Mesothelial cell of epicardium (in vitro differentiated cells): ENCODE data around the gene LRSAM1. TPM values are rescaled to one million over a fixed set of nuclear protein-coding genes. Genes with fewer than 3 reads are reported as not detected.

Experiments
- DNase-seq, 2 experiments: peaks; one replicate each; pipeline ENCODE4 v3.0.0; 2021; ENCODE audit warnings: low spot score in 2 of 2; ENCODE audit not compliant: unreplicated experiment in 2 of 2
- H3K27ac Mint-ChIP-seq: 2 replicates; pipeline ENCODE4 v1.8.0; 2021; ENCODE audit warnings: mixed read lengths
- H3K27me3 Mint-ChIP-seq: 2 replicates; pipeline ENCODE4 v1.8.0; 2021; ENCODE audit warnings: low read depth, mixed read lengths
- H3K36me3 Mint-ChIP-seq: 2 replicates; pipeline ENCODE4 v1.8.0; 2021; ENCODE audit warnings: mixed read lengths
- H3K4me1 Mint-ChIP-seq: 2 replicates; pipeline ENCODE4 v1.8.0; 2021; ENCODE audit warnings: mixed read lengths
- H3K4me3 Mint-ChIP-seq: 2 replicates; pipeline ENCODE4 v1.8.0; 2021; ENCODE audit warnings: mild to moderate bottlenecking, moderate library complexity, mixed read lengths
- H3K9me3 Mint-ChIP-seq: 2 replicates; pipeline ENCODE4 v1.8.0; 2021; ENCODE audit warnings: mixed read lengths
- total RNA-seq: library from RNA; stranded (reverse); gene quantifications from 3 replicates; pipeline ENCODE4 v1.2.1, GENCODE V29; 2021
- TF ChIP-seq, protein P1 (sequence below): fragments of 200-600 bp; sonication (generic); IDR thresholded peaks from one replicate; pipeline ENCODE4 v1.5.0; 2021; ENCODE audit warnings: antibody characterized with exemption; ENCODE audit not compliant: unreplicated experiment

Gene LRSAM1
- total RNA-seq, 1 donor from 2014 or later, result 27.4 TPM

DNA sequence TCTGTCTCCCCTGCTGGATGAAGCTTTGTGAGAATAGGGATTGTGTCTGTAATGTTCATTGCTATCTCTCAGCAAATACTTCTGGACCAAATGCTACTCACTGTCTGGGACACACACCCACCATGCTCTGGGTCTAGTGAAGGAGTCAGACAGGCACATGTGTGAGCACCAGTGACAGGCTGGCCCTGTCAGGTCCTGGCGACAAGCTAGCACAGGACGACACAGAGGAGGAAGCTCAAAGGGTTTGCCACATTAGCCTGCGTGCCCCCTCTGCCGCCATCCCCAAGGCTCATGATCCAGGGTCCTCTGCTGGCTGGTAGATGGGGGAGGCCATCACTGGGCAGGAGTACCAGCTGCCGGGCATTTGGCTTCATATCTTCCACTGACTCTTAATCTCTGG lies 23.3 kb downstream of the LRSAM1 start:
- Mint-ChIP-seq H3K36me3 (peaks cover 18% of the 10 kb centered on the region), H3K27ac (no peak overlapping the region), H3K4me1 (no peaks in the 10 kb centered on the region), H3K27me3 (no peaks in the 10 kb centered on the region), H3K9me3 (peaks cover 6% of the 10 kb centered on the region), H3K4me3 (no peak overlapping the region)
- DNase-seq, result no peak
- TF ChIP-seq, protein P1, sequence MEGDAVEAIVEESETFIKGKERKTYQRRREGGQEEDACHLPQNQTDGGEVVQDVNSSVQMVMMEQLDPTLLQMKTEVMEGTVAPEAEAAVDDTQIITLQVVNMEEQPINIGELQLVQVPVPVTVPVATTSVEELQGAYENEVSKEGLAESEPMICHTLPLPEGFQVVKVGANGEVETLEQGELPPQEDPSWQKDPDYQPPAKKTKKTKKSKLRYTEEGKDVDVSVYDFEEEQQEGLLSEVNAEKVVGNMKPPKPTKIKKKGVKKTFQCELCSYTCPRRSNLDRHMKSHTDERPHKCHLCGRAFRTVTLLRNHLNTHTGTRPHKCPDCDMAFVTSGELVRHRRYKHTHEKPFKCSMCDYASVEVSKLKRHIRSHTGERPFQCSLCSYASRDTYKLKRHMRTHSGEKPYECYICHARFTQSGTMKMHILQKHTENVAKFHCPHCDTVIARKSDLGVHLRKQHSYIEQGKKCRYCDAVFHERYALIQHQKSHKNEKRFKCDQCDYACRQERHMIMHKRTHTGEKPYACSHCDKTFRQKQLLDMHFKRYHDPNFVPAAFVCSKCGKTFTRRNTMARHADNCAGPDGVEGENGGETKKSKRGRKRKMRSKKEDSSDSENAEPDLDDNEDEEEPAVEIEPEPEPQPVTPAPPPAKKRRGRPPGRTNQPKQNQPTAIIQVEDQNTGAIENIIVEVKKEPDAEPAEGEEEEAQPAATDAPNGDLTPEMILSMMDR, result no peak

GRCh38 chr9:127479507-127480081 lies 28.3 kb downstream of the LRSAM1 start:
- Mint-ChIP-seq H3K36me3 (peaks cover 21% of the 10 kb centered on the region), H3K4me3 (no peak overlapping the region), H3K4me1 (no peaks in the 10 kb centered on the region), H3K27ac (no peak overlapping the region), H3K9me3 (no peaks in the 10 kb centered on the region), H3K27me3 (no peaks in the 10 kb centered on the region)
- DNase-seq, result no peak
- TF ChIP-seq, protein P1, result no peak

DNA sequence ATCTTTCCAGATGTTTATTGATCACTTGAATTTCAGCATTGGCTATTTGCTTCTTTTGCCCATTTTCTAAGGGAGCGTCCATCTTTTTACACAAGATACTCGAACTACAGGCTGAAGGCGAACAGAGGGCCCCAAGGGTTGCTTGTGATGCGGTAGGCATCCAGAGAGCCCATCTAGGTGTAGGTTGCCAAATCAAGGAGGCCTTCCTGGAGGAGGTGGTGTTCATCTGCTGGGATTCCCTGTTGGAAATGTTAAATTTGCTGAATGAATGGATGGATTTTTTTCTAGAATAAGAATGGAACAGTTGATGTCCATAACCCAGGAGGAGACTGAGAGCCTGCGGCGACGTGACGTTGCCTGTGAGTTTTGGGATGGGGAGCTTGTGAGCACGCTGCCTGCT lies 31.4 kb downstream of the LRSAM1 start:
- H3K4me3 Mint-ChIP-seq, result no peak overlapping the region
- TF ChIP-seq, protein P1, result no peak
- H3K9me3 Mint-ChIP-seq, result no peaks in the 10 kb centered on the region
- peaks cover 21% of the 10 kb centered on the region for H3K36me3 Mint-ChIP-seq
- no peak overlapping the region for H3K27ac Mint-ChIP-seq
- H3K27me3 Mint-ChIP-seq, result no peaks in the 10 kb centered on the region
- H3K4me1 Mint-ChIP-seq, result no peaks in the 10 kb centered on the region
- no peak for DNase-seq

DNA sequence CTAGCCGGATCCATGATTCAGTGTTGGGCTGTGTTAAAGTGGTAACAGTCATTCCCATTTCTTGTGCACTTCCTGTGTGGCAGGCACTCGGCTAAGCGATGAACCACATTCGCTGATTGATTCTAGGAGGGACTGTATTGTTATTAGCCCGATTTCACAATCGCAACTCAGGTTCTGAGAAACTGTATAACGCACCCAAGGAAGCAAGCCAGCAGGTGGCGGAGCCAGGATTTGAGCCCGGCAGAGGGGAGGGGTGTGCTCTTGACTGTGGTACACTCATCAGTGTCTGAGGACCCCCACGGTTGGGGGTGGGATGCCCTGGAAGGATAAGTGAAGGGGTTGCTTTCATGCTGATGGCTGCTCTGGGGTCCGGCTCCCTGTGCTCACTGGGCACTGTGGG lies 34.7 kb downstream of the LRSAM1 start:
- DNase-seq, result no peak
- no peaks in the 10 kb centered on the region for H3K9me3 Mint-ChIP-seq
- no peaks in the 10 kb centered on the region for H3K4me1 Mint-ChIP-seq
- H3K27me3 Mint-ChIP-seq, result no peaks in the 10 kb centered on the region
- TF ChIP-seq, protein P1, result no peak
- H3K27ac Mint-ChIP-seq, result no peak overlapping the region
- no peak overlapping the region for H3K4me3 Mint-ChIP-seq
- peaks cover 22% of the 10 kb centered on the region for H3K36me3 Mint-ChIP-seq

GRCh38 chr9:127488946-127489345 lies 37.6 kb downstream of the LRSAM1 start:
- Mint-ChIP-seq H3K4me1 (no peaks in the 10 kb centered on the region), H3K4me3 (no peak overlapping the region), H3K27me3 (no peaks in the 10 kb centered on the region), H3K9me3 (no peaks in the 10 kb centered on the region), H3K27ac (no peak overlapping the region), H3K36me3 (peaks cover 14% of the 10 kb centered on the region)
- TF ChIP-seq, protein P1, result no peak
- DNase-seq, result no peak
